HG03139 (cell line): ENCODE data around the gene ERICH4.
"Not testable (repeated sequence)": the region's sequence is repeated elsewhere in the genome, so short reads cannot be mapped to it uniquely, and the experiment has no call there.

Experiments
- ATAC-seq: cut with Tn5 transposase; IDR thresholded peaks from one replicate; pipeline ENCODE4 v1.9.1; 2021; ENCODE audit not compliant: unreplicated experiment

ERICH4 gene

DNA sequence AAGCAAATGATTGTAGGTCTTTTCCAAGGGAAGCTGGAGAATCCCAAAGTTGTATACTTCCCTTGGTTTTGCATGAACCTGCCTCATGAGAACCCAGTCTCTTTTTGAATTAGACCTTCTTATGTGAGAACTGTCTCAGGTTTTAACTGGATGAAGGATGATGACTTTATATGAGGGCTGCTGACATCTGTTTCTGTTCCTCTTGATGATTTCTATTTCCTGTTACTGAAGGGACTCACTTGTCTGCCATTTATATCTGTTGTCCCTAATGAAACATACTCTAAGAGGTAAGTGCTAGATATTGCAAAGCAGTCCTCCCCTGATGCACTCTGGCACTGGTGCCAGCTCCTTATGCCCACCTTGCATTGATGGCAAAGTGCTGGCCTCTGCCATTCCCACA is 33.6 kb downstream of the ERICH4 start:
- no peak for ATAC-seq

DNA sequence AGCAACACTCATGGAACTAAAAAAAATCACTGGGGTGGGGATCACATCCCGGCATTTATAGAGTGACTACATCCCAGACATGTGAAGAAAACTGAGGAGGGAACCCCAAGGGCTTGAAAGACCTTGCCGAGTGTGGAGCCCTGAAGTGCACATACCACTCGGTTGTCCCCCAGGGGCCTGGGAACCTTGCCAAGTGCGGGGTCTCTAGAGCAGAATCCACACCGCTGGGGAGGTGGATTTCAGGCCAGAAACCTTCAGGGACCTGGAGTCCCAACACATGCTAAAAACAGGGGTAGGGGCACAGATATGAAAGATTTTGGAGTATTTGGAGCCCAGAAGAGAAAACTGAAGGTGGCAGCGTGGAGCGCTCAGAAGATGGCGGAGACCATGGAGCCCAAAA is 35.2 kb downstream of the ERICH4 start:
- no peak for ATAC-seq

DNA sequence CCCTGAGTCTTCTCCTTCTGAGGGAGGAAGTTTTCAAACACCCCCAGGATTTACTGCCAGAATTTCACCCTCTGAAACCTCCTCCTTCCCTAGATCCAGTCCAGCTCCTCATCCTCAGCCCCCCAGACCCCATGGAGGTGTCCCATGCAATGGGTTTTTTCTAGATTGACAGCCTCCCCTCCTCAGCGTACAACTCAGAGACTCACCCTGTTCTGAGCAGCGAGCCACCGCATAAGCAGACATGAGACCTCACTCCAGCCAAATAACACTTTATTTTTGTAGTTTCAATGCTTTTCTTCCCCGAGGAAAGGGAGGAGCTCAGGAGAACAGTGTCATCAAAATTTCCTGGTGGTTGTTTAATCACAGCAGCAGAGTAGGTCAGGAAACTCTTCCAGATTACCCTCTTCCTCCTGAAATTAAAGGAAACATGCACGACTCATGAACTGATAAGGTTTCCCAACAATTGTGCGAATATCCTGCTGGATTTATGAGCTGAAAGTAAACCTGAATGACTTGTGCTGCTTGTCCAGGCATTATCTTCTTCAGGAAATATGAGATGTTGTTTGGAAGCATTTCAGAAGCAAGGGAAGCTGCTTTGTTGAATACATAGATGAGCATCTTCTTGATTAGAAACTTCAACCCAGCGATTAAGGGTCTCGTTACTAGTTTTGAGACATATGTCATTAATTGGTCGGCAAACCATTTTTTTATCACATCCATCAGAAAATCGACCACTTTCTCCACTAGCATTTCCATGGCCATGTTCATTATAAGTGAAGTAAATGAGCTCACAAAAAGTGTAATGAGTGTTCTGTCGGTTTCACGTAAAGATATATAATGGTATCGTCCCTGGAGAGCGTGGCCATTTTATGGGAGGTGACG is 36.2 kb downstream of the ERICH4 start:
- no peak for ATAC-seq

DNA sequence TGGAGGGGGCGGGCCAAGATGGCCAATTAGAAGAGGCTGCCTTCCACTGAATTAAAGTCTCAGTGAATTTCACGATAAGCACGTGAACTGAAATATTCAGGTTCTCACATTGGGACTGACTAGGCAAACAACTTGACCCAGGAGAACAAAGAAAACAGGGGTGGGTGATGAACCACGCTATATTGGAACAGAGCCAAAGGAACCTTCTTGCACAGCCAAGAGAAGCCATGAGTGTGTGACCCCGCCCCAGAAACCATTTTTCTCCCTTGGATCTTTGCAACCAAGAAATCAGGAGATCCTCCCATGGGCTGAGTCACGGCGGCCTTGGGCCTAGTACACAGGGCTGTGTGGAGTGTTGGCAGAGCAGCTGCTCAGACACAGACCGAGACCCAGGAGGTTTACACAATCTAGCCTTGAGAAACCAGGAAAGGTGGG is 36.8 kb downstream of the ERICH4 start:
- ATAC-seq = no peak

DNA sequence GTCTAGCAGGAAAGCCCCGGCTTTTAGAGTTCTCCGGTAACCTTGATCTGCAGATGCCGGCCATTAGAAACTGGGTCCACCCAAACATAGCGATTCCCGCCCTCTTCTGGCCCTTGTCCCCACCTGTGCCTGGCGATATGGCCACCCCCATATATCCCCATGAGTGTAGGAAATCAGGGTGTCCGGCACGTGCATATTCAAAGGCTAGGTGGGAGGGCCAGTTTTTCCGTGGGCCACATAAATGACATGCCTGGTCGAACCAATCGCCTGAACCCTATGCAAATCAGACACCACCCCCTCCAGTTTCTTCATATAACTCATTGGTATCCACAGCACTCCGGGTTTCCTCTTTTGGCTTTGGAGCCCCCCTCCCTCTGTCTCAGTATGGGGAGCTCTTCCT is 37.4 kb downstream of the ERICH4 start:
- no peak for ATAC-seq

DNA sequence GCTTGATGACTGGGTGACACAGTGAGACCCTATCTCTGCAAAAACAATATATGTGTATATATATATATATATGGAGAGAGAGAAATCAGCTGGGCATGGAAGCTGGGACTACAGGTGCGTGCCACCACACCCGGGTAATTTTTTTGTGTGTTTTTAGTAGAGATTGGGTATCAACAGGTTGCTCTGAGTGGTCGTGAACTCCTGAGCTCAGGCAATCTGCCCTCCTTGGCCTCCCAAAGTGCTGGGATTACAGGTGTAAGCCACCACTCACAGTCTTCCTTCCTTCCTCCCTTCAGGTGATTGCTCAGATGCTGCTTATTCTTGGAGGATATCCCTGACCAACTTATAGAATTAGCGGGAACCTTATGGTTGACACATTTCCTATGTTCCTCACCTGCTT is 41.9 kb downstream of the ERICH4 start:
- ATAC-seq = no peak

DNA sequence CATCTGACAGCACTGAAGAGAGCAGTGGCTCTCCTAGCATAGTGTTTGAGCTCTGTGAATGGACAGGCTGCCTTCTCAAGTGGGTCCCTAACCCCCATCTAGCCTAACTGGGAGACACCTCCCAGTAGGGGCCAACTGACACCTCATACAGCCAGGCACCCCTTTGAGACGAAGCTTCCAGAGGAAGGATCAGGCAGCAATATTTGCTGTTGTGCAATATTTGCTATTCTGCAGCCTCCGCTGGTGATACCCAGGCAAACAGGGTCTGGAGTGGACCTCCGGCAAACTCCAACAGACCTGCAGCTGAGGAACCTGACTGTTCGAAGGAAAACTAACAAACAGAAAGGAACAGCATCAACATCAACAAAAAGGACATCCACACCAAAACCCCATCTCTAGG is 44.0 kb downstream of the ERICH4 start:
- ATAC-seq = not testable (repeated sequence)

DNA sequence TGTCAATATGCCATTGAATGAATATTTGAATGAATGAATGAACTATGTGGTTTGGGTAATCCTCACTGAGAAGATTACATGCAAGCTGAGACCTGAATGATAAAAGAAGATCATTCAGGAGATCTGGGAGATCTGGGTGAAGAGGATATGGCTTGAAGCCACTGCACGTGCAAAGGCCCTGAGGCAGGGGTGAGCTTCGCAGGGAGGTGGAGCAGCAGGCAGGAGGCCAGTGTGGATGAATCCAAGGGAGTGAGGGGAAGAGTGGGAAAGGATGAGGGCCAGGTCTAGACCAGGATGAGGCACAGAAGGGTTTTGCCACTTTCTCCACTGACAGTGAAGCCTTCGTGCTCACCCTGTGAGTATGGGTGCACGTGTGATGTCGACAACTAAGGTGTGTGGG is 49.9 kb downstream of the ERICH4 start:
- no peak for ATAC-seq
